ENCODE results near the gene PPDPF.

- TF ChIP-seq EZH2 (optimal IDR thresholded peaks at IDR 0.05; ENCODE audit: low read depth, low read length) (no peak), CTCF (IDR thresholded peaks at IDR 0.05; ENCODE audit: low read length) (no peak), EZH2phosphoT487 (IDR thresholded peaks at IDR 0.05; ENCODE audit: low read length) (no peak)
These were observed 19.1 kb downstream of the PPDPF start for GRCh38 chr20:63539441-63540370.

Measured in MM.1S (cell line).